Stimulated activated CD4-positive, alpha-beta T cell treated with anti-CD3 and anti-CD28 coated beads, Interleukin-15, amount 100 ng/mL, for 24 hours (primary cell): Measurements from ENCODE around the gene SULT1C4.
A peak's percentile ranks its signal among the peaks of the same experiment; 100 is the strongest.
"Not testable (repeated sequence)": the region's sequence is repeated elsewhere in the genome, so short reads cannot be mapped to it uniquely, and the experiment has no call there.

Experiments used
- DNase-seq: peaks from one replicate; pipeline ENCODE4 v3.0.0-alpha.2; 2020

SULT1C4 gene

DNA sequence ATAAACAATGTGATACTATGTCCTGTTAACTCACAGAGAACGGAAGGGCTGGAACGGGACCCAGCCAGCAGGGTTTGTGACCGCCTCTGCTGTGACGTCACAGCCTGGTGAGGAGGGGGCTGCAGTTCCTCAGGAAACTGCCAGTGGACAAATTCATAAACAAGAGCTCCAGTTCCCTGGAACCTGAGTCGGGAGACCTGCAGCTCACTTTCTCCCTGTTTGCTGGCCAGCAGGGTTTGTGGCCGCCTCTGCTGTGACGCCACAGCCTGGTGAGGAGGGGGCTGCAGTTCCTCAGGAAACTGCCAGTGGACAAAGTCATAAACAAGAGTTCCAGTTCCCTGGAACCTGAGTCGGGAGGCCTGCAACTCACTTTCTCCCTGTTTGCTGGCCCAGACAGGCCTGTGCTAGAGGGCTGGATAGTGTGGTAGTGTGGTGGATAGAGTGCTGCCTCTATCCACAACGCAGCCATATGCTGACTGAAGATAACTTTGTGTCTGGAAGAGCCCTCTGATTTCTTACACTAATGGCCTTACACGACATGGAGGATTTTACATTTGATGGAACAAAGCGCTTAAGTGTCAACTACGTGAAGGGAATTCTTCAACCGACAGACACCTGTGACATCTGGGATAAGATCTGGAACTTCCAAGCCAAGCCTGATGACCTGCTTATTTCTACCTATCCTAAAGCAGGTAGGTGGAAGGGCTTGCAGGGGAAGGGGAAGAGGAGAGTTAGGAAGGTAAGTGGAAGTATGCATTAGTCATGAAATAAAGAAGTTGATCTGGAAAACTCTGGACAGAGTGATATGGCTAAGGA is at the start of gene SULT1C4:
Gene SULT1C4, plus strand, starts transcription at position 140 of the 816 bp plus-strand sequence. Its CDS starts 384 bp downstream, at position 524.
- no peak for DNase-seq

DNA sequence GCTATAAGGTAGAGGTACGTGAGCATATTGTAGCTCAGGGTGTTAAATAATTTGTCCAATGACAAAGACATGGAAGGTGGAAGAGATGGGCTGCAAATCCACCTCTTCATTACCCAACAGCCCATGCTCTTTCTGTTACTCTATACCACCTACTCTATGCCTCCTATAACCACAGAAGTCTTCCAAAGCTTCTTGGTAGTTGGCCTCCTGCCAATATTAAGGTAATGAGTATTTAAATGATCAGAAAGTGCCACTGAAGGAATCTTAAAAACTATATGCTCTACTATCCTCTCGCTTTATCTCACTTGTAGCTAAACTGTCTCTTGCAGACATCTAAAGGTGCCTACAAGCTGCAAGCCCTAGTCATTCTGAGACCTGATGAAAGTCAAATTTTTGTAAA is 48.0 kb upstream of the SULT1C4 start:
- DNase-seq, result no peak

DNA sequence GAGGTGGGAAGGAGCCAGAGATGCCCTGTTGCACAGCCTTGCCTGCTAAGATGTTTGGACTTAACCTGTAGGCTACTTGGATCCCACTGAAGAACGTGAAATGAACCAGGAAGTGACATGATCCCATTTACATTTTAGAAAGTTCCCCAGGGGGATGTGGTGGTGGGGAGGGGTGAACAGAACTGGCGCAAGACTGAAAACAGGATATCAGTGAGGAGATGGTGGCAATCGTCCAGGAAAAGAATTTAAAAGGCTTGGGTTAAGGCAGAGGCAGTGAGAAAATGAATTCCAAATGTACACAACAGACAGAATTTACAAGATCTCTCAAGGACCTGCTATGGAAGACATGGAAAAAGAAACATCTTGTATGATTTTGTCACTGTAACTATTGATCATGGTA is 46.8 kb upstream of the SULT1C4 start:
- no peak for DNase-seq

DNA sequence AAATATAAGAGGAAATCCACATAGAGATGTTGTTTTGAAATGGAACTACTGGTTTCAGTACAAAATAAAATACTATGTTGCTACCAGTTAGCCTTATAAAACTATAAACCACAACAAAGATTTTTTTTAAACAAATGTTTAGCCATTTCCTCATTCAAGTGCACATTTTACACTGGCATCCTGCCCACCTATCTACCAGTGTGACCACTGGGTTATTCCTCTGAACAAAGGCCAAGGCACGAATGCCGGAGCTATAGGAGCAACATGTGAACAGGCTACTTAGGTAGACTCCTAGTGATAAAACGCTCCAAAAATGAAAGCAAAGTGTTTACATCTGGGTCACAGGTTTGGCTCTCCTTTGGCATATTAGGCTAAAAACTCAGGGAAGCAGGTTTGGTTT is 31.8 kb upstream of the SULT1C4 start:
- no peak for DNase-seq

DNA sequence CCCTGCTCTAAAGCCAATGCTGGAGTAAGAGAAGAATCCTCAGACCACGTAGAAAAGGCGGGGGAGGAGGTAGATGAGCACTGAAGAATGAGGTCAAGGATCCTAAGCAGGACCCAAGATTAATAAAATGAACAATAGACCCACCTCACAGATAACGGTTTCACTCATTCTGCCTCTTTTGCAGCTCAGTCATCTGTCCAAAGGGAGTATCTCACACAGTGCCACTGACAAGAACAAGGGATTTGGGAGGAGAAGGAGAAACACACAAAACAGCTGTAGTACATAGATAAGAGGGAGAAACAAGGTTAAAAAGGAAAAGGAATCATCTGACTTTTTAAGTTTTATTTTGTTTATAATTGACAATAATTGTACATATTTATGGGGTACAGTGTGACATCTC is 30.9 kb upstream of the SULT1C4 start:
- no peak for DNase-seq

DNA sequence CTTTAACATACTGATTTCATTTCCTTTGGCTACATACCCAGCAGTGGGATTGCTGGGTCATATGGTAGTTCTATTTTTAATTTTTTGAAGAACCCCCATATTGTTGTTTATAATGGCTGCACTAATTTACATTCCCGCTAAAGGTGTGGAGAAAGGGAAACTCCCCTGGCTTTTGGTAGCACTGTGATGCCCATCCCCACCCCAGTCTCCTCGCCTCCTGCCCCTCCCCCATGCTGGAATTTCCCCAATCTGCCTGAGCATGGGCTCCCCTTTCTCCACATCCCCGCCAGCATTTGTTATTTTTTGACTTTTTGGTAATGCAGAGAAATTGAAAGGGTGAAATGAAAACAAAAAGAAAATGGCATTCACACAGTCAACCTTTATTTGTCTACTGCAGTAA is 30.0 kb upstream of the SULT1C4 start:
- DNase-seq, result no peak

DNA sequence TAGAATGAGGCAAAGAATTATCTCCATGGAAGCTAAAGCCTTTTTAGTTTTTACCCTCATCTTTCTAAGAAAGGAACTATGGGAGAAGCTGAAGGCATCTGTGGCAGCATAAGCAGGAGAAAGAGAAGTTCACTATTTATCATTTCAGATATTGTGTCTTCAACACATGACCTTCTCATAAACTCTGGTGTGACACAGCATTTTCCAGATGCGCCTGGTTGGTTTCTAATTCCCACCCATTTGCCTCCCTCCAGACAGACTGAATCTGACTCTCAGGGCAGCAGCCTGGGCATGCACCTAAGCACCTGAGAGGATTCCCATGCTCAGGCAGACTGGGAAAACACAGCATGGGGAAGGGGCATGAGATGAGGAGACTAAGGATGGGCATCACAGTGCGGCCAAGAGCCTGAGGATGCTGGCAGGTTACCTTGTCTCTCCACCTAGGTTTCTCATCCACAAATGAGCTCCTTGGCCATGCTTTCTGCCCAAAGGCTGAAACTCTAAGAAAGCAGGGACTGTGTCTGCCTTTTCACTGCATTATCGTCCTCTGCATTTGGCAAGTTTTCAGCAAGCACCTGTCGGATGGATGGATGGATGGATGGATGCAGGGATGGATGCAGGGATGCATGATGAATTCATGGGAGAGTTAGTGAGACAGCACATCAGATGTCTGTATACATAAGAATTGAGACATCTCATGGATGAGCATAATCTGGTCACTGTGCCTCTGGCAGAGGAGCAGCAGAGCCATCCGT is 28.8 kb upstream of the SULT1C4 start:
- DNase-seq, result no peak

DNA sequence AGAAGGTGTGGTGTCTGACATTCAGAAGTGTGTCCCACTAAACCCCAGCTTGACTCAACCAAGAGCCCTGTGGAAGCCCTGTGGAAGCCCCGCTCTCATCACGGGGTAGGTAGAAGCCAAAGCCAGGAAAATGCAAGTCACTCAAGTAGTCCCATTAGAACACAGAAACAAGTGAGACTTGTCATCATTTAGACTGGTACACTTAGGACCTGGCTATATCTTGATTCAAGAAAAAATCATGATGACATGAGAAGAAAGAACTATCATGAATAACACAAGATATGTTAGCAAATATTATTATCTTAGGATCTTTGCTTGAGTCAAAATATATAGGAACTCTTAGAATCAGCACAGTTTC is 28.2 kb upstream of the SULT1C4 start:
- DNase-seq, result no peak

DNA sequence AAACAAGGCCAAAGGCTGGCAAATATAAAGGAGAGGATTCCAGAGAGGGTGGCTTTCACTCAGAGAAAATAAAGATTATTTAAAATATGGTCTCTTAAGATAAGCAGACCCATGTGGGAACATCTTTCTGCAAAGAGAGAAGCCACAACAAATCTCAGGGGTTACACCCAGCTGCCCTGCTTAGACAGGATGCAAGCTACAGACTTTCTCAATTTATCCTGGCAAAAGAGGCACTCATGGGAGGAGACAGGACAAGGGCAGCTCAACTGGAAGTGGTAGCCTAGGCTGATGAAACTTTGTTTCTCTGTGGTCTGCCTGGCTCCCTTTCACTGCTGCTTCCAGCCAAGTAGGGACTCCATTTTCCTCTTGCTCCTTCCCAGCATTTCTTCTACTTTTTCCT is 25.9 kb upstream of the SULT1C4 start:
- no peak for DNase-seq

DNA sequence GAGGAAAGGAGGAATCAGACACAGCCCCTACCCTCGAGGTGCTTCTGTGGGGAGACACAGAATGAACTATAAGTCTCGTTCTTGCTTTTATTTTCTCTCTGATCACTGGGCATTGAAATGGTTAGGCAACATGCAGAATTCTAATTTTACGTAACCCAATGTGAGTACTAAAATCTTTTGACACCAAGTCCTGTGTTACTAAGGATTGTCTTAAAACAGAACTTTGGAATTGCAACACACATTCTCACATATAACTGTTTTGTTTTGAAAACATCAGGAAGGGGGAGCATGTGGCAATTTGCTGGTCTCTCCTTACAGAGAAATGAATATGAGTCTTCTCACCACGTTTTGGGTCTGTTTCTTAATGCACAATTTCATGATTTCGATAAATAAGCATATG is 23.6 kb upstream of the SULT1C4 start:
- no peak for DNase-seq

DNA sequence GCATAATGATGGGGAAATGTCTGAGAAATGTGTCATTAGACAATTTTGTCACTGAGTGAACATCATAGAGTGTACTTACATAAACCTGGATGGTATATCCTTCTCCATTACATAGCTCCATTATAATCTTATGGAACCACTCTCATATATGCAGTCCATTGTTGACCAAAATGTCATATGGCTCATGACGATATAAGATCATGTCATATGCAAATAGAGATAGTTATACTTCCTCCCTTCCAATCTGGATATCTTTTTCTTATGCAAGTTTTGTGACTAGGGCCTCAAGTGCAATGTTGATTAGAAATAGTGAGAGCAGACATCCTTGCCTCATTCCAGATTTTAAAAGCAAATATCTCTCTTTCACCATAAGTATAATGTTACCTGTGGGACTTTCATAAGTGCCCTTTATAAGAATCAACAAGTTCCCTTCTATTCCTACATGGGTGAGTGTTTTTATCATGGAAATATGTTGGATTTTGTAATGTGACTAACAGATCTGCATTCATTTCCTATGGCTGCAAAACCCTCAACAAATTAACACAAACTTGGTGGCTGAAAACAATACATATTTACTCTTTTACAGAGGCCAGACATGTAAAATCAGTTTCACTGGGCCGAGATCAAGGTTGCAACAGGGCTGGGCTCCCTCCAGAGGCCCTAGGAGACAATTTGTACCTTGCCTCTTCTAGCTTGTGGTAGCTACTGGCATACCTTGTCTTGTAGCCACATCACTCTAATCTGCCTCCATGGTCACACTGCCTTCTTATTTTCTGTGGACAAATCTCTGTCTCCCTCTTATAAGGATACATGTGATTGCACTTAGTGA is 21.6 kb upstream of the SULT1C4 start:
- no peak for DNase-seq

DNA sequence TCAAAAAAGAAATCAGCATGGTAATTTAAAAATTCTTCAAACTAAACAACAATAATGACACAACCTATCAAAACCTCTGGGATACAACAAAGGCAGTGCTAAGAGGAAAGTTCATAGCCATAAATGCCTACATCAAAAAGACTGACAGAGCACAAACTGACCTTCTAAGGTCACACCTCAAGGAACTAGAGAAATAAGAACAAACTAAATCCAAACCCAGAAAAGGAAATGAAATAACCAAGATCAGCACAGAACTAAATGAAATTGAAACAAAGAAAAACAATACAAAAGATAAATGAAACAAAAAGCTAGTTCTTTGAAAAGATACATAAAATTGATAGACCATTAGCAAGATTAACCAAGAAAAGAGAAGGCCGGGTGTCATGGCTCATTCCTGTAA is 18.4 kb upstream of the SULT1C4 start:
- not testable (repeated sequence) for DNase-seq

DNA sequence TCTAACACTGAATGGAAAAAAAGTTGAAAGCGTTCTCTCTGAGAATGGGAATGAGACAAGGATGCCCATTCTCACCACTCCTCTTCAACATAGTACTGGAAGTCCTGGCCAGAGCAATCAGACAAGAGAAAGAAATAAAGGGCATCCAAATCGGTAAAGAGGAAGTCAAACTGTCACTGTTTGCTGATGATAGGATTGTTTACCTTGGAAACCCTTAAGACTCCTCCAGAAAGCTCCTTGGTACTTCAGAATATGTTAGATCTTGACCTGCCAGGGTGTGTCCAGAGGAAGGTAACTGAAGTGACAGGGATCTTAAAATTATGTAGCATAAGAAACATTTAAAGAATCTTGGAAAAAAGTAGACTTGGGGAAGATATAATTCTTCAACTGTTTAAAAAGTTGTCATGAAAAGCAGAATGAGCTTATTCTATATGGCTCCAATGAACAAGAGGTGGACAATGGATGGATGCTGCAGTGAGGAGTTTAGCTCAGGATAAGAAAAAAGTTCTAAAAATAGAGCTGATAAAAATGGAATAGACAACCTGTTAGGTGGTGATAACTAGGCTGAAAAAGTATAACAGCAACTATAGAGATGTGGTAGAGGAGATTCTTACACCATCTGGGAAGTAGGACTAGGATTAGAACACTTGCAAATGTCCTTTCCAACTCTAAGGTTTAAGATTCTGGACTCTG is 16.8 kb upstream of the SULT1C4 start:
- DNase-seq, result no peak

DNA sequence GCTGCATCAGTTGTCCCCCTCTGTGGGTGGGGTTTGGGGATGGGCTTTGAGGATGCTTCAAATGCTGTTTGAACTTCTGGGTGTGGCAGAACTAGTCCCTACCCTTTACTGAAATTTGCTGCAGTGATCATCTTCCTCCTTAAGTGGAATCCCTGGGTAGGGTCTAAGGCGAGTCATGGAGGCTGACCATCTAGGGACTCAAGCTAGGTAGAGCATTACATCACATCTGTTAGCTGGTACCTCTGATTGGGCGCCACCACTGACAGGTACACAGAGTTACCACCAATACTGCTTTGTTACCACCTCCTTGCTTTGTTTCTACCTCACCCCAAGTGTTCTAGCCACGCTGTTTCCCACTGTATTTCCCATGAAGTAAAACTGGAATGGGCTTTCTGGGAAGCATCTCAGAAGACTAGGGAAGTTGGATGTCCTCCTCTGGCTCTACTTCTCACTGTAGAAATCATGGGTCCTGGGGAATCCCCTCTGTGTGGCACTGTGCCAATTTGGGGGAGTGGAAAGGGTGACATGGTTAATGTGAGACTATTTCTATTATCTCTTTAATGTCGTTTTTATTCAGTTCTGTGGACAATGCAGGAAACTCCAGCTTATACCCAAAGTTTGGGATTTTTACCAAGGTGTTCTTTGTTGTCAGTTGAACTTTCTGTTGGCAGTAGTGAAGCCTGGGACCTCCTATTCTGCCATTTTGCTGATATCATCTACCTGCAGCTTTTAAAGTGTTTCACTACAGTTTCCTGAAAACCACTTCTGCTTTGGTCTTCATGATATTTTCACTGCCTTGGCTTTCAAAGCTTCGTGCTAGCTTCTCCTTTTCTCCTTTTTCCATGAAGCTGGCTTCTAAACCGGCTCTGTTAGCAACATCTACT is 14.5 kb upstream of the SULT1C4 start:
- peak; percentile 13 for DNase-seq

DNA sequence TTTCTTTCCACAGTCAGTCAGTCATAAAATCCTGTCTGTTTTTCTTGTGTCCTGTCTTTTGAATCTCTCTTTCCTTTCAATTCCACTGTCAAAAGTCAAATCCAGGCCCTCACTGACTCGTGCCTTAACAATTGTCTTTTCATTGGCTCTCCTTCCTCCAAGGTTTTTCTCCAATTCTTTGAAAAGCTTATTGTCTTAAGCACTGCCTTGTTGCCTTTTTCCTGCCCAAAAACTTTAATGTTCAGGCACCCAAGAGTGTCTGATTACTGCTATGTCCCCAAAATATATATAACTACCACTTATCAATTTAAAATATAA is 13.9 kb upstream of the SULT1C4 start:
- no peak for DNase-seq

DNA sequence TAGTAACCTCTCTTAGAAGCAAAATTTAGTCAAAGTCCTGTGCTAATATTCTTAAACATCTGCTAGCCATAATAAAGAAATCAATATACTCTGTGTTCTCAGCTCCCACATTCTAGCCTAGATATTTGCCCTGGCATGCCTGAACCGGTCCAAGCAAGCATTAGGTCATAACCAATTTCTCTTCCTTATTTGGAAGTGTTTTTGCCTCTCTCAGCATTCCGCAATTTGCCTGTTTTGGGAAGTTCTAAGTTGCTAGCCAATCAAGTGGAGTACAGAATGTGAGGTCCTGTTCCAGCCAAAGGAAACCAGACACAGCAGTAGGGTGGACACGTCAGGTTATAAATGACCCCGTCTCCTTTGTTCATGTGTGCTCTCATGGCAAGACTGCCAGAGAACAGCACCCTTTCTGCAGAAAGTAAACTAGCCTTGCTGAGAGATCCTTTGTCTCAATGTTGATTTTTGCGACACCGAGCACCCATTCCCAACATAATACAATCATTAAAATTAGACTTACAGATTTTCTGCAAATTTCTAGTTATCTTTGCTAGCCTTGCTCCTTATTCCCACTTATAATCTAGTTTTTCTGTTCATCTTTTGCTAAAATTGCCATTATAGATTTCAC is 13.0 kb upstream of the SULT1C4 start:
- no peak for DNase-seq

DNA sequence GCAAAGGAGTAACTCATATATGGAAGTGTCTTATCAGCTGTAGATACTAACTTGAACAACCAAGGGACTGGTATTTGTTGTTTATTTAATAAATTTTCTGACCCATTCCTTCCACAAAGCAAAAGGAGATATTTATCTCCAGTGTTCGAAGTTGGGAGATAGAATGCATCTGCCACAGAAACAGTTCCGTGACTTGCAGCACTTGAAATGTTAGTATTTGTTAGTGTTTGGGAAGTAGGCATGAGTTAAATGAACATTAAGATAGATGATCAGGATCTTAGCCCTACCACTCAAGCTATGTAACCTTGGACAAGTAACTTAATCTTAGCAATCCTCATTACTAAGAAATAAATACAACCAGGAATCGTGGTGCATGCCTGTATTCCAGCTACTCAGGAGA is 12.1 kb upstream of the SULT1C4 start:
- DNase-seq, result no peak

DNA sequence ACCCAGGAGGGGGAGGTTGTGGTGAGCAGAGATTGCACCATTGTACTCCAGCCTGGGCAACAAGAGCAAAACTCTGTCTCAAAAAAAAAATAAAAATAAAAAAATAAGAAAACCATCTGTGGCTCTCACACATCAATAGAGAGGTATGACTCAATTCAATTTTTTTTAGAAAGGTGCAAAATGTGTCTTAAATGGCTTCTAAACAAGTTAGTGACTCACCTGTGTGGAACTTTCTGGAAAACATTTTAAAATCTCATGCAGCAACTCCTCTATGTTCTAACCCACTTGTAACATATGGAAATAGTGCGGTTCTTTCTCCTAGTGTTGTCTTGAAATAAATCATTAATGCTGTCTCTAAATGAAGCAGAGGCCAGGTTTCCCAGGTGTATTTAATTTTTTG is 10.7 kb upstream of the SULT1C4 start:
- DNase-seq, result no peak

DNA sequence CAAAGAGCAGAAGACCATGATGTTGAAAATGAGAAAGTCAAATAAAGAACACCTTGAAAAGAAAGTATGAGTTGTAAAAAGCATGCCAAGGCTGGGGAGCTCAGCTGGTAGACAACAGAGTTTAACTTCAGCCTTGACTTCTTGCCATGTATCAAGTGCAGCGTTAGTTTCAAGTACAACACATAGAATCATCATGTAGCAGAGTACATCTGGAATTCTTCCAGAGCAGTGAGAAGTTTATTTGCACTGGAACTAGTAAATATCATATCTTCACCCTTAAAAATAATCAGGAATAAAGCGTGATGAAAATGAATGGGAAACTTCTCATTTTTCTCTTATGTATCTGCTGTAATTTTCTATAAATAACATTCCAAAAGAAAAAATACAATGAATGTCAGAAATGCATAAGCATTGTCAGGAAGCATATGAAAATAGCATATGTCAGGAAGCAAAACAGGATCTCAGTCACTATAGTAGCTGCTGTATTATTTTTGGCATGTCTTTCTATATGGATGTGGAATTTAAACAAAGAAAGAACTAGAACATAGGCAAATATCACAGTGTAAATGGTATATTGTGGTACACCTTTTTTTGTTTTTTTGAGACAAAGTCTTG is 10.1 kb upstream of the SULT1C4 start:
- DNase-seq, result no peak

DNA sequence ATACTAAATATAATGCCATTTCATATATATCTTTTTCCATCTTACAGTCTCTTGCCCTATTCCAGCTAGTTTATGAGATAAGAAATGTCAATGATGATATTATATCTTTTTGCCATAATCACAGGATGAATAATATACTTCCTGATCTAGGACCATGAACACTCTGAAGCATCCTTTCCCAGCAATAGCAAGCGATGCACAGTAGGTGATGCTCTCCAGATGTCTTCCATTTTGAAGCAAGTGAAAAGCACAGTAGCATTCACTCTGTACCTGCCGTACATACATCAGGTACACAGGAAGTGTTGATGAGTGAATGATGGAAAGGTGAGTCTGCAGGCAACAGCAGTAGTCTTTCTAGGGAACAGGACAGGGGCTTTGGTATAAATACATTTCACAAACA is 8.6 kb upstream of the SULT1C4 start:
- no peak for DNase-seq

DNA sequence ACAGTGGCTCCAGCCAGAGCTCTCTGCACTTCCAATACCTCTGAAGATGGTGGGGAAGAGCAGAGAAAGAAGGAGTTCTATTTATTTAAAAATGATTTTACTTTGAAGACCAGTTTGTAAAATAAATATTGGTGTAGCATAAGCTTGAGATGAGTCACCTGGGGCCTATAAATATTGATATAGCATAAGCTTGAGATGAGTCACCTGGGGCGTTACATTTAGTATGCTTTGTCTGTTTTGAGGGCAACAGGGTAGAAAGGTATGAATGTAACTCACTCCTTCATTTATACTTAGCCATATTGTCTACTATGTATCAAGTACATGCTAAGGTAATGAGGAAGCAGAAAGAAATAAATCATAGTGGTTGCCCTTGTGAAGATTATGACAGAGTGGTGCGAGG is 7.7 kb upstream of the SULT1C4 start:
- DNase-seq, result no peak
